Ascending aorta (tissue), 2 donors: ENCODE measurements around the gene BPNT1. TPM values are rescaled to one million over a fixed set of nuclear protein-coding genes. Genes with fewer than 3 reads are reported as not detected.

Source experiments
- DNase-seq, 2 donors: peaks; one replicate each; pipeline ENCODE4 v3.0.0-alpha.2; 2019; ENCODE audit warnings: low spot score in 2 of 2
- H3K27ac ChIP-seq, 2 donors: fragments of 200-600 bp; sonication (generic); one replicate each; pipeline ENCODE4 v1.5.1; 2016 to 2017; ENCODE audit warnings: mild to moderate bottlenecking in 1 of 2
- H3K27me3 ChIP-seq: fragments of 200-600 bp; sonication (generic); one replicate; pipeline ENCODE4 v1.5.1; 2017
- H3K36me3 ChIP-seq, 2 donors: fragments of 200-600 bp; sonication (generic); one replicate each; pipeline ENCODE4 v1.5.1; 2016
- H3K4me1 ChIP-seq, 2 donors: fragments of 200-600 bp; sonication (generic); one replicate each; pipeline ENCODE4 v1.5.1; 2016 to 2017; ENCODE audit warnings: mild to moderate bottlenecking in 1 of 2
- H3K4me3 ChIP-seq, 2 donors: fragments of 200-600 bp; sonication (generic); one replicate each; pipeline ENCODE4 v1.5.1; 2016 to 2017; ENCODE audit warnings: mild to moderate bottlenecking in 1 of 2
- H3K9me3 ChIP-seq, 2 donors: fragments of 200-600 bp; sonication (generic); one replicate each; pipeline ENCODE4 v1.5.1; 2016
- intact Hi-C: fragments of 100-400 bp; cut with DNase I; formaldehyde crosslinking; loops from one replicate; pipeline ENCODE4 v1.15.1; 2023
- total RNA-seq: library from RNA; depleted of rRNA; stranded (reverse); fragments of >200 nt; gene quantifications from one replicate; pipeline ENCODE4 v1.1.0, GENCODE V29; 2016
- TF ChIP-seq, protein P1 (sequence below), 3 experiments: fragments of 200-600 bp in 2 of 3; fragments of 450-650 bp in 1 of 3; sonication (generic) in 2 of 3; IDR thresholded peaks; one replicate each; pipeline ENCODE4 v1.5.1; 2016 to 2019; ENCODE audit warnings: antibody characterized with exemption in 3 of 3, mild to moderate bottlenecking in 1 of 3, moderate library complexity in 1 of 3

BPNT1 gene, protein sequence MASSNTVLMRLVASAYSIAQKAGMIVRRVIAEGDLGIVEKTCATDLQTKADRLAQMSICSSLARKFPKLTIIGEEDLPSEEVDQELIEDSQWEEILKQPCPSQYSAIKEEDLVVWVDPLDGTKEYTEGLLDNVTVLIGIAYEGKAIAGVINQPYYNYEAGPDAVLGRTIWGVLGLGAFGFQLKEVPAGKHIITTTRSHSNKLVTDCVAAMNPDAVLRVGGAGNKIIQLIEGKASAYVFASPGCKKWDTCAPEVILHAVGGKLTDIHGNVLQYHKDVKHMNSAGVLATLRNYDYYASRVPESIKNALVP
- total RNA-seq, result 5.4 TPM

DNA sequence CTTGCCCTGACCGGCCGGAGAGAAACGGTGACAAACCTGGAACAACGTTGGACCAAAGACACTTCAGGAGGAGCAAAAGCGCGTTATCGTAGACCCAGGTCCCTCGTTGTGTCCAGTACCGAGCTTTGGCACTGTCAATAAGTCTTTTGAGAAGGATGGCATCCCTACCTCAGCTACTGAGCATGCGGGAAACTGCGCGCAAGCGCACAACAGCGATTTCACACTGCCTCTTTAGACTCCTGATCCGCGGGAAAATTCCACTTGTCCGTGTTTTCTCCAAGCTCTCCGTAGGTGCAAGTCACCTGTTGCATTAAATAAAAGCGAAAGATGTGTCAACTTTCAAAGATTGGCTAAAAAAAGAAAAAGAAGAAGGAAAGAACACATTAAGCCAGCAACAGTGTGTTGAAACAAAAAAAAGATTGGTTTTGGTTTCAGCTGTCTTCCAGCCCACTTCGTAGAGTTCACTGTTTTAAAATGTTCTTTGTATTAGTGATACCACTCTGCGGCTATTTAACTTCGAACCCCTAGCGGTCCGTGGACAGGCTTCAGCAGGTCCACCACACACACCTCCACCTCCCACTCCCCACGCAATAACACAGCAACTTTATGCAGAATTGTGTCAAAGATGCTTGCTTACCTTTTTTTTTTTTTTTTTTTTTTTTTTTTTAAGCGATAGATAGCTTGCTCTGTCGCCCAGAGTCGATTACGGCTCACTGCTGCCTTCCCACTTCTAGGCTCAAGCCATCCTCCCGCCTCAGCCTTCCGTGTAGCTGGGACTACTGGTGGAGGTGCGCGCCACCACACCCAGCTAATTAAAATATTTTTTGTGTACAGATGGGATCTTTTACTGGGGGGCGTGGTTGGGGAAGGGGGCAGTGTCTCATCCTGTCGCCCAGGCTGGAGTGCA is at the start of gene BPNT1:
Gene BPNT1, minus strand, starts transcription at position 139 of the 907 bp plus-strand sequence. CDS start 9,942 bp downstream, outside the sequence.
- no peaks in the 10 kb centered on the region for H3K9me3 ChIP-seq
- intact Hi-C loops, result loop anchor here (5.0 kb wide), 1 partner anchor 43 kb away; the partner anchor contains the start of gene EPRS1
- peak; percentile 74 to 97 for DNase-seq
- H3K4me1 ChIP-seq, result peaks cover 0 to 2% of the 10 kb centered on the region in 2 donors
- no peaks in the 10 kb centered on the region for H3K36me3 ChIP-seq
- H3K4me3 ChIP-seq, result peak within 1 kb of the TSS; percentile 56 to 71
- peak within 1 kb of the TSS in 1 of 2 donors; percentile 59 for H3K27ac ChIP-seq
- TF ChIP-seq, protein P1, sequence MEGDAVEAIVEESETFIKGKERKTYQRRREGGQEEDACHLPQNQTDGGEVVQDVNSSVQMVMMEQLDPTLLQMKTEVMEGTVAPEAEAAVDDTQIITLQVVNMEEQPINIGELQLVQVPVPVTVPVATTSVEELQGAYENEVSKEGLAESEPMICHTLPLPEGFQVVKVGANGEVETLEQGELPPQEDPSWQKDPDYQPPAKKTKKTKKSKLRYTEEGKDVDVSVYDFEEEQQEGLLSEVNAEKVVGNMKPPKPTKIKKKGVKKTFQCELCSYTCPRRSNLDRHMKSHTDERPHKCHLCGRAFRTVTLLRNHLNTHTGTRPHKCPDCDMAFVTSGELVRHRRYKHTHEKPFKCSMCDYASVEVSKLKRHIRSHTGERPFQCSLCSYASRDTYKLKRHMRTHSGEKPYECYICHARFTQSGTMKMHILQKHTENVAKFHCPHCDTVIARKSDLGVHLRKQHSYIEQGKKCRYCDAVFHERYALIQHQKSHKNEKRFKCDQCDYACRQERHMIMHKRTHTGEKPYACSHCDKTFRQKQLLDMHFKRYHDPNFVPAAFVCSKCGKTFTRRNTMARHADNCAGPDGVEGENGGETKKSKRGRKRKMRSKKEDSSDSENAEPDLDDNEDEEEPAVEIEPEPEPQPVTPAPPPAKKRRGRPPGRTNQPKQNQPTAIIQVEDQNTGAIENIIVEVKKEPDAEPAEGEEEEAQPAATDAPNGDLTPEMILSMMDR (IDR thresholded peaks at IDR 0.05), result no peak
- H3K27me3 ChIP-seq, result no peaks in the 10 kb centered on the region

DNA sequence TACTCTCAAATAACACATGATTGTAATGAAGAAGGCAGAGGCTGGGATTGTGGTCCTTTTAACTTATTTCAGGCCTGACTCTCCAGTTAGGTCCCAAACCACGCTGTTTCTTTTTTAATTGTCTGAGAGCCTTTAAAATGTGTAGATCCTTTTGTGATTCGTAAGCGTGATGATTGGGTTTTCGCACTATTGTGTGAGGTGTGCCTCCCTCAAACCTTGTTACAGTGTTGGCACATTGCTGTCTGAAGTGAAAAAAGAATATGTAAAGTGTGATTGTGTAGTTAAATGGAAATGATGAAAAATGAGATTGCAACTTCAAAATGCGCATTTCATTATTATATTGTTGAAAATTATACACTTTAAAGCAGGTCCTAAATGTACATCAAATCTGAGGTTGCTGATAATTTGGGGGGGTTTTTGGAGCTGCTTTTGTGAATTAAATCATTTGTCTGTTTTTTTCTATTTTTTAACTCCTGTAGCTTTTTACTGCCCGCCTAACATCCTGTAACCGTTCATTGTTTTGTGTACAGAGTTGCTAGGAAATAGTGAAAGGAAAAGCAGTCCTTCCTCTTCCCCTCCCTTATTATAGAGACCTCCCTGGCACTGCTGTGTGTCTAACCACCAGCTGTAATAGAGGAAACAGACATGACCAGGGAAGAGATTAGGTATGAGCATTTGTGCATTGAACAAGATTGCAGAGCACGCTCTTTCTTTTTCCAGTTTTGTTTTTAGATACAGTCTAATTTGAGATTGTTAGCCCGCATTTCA is 47.6 kb upstream of the BPNT1 start:
- DNase-seq, result no peak
- intact Hi-C loops, result no loop called here
- Histone ChIP-seq H3K9me3 (no peaks in the 10 kb centered on the region), H3K36me3 (peaks cover 26 to 40% of the 10 kb centered on the region in 2 donors), H3K27me3 (no peaks in the 10 kb centered on the region), H3K27ac (peak overlapping the region; percentile 20 to 32), H3K4me3 (no peak overlapping the region), H3K4me1 (peaks cover 0 to 12% of the 10 kb centered on the region in 2 donors)
- TF ChIP-seq, protein P1 (IDR thresholded peaks at IDR 0.05), result no peak

DNA sequence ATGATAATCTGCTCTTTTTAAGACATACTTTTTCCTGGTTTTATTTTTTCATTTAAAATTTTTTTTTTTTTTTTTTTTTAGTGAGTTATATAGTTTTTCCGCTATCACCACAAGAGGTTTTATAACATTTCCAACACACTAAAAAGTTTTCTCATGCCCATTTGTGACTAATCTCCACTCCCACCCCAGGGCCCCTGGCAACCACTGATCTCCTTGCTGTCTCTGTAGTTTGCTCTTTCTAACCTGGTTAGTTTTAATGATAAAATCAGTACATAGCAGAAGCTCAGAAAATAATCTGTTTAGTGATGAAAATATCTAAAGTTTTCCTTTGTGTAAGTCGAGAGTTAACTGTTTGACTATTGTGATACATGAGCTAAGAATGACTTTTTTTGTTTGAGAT is 46.2 kb upstream of the BPNT1 start:
- peaks cover 25 to 33% of the 10 kb centered on the region in 2 donors for H3K36me3 ChIP-seq
- no peaks in the 10 kb centered on the region for H3K27me3 ChIP-seq
- no peak for DNase-seq
- TF ChIP-seq, protein P1 (IDR thresholded peaks at IDR 0.05), result no peak
- no peak overlapping the region for H3K4me3 ChIP-seq
- H3K27ac ChIP-seq, result no peak overlapping the region
- intact Hi-C loops, result no loop called here
- no peaks in the 10 kb centered on the region for H3K9me3 ChIP-seq
- peaks cover 0 to 12% of the 10 kb centered on the region in 2 donors for H3K4me1 ChIP-seq

DNA sequence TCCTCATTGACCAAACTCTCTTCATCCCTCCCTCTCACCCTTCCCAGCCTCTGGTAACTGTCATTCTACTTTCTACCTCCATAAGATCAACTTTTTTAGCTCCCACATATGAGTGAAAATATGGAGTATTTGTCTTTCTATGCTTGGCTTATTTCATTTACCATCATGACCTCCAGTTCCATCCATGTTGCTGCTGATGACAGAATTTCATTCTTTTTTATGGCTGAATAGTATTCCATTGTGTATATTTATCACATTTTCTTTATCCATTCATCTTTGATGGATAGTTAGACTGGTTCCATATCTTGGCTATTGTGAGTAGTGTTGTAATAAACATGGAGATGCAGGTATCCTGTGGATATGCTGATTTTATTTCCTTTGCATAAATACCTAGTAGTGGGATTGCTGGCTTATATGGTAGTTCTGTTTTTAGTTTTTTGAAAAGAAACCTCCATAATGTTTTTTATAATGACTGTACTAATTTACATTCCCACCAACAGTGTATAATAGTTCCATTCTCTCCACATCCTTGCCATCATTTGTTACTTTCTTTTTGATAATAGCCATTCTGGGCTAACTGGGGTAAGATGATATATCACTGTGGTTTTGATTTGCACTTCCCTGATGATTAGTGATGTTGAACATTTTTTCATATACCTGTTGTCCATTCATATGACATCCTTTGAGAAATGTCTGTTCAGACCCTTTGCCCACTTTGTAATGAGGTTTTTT is 40.1 kb upstream of the BPNT1 start:
- Histone ChIP-seq H3K27ac (no peak overlapping the region), H3K4me3 (no peak overlapping the region), H3K4me1 (no peaks in the 10 kb centered on the region), H3K36me3 (peaks cover 33 to 50% of the 10 kb centered on the region in 2 donors), H3K27me3 (no peaks in the 10 kb centered on the region), H3K9me3 (no peaks in the 10 kb centered on the region)
- intact Hi-C loops, result no loop called here
- DNase-seq, result no peak
- TF ChIP-seq, protein P1 (IDR thresholded peaks at IDR 0.05), result no peak

DNA sequence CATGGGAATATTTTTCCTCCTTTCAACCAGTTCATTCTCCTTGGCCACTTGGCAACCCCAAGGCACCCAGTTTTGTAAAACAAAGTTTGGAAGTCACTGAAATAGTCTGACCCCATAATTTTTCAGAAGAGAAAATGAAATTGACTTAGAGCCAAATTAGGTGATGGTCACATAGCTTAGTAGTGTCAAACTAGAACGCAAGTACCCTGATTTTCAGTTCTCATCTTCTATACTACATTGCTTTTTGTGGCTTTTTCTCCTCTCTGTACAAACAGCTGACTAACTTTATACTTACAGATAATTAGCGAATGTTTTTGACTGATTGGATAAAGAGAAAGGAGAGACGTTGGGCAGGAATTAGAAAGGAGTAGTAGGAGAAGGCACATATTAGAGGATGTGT is 37.5 kb upstream of the BPNT1 start:
- no peaks in the 10 kb centered on the region for H3K27me3 ChIP-seq
- no peak overlapping the region for H3K27ac ChIP-seq
- H3K36me3 ChIP-seq, result peaks cover 23 to 31% of the 10 kb centered on the region in 2 donors
- intact Hi-C loops, result no loop called here
- TF ChIP-seq, protein P1 (IDR thresholded peaks at IDR 0.05), result no peak
- no peak for DNase-seq
- no peaks in the 10 kb centered on the region for H3K9me3 ChIP-seq
- H3K4me3 ChIP-seq, result no peak overlapping the region
- H3K4me1 ChIP-seq, result no peaks in the 10 kb centered on the region
